WI38 (cell line): ENCODE measurements around the gene MCUB.

Source experiments
- H3K4me3 ChIP-seq: 2 replicates; pipeline ENCODE4 v1.5.1; 2011; ENCODE audit warnings: low read depth, mild to moderate bottlenecking, control low read depth, low read length
- CTCF ChIP-seq: IDR thresholded peaks from 2 replicates; pipeline ENCODE4 v1.5.1; 2012; ENCODE audit warnings: low read depth, mild to moderate bottlenecking, control low read depth, low read length

The MCUB gene

DNA sequence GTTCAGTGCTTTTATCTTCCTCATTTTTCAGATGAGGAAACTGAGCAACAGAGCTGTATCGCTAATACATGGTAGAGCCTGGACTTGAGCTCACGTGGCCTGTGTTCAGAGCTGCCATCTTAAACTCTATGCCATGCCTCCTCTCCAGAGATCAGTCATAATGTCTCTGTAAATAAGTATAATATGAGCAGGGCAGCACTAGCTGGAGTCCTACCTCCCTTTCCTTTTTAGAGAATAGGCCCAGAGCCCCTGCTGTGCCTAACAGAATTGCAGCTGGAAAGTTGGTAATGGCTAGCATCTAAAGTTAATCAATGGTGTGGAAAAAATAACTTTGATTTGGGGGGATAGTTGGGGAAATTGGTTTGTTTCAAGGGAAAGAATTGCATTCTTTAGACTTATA lies 122.8 kb downstream of the MCUB start:
- TF ChIP-seq CTCF, result no peak
- no peak overlapping the region for H3K4me3 ChIP-seq

- TF ChIP-seq CTCF, result no peak
- H3K4me3 ChIP-seq, result no peak overlapping the region
These were observed 123.7 kb downstream of the MCUB start for GRCh38 chr4:109683621-109684253.

- no peak overlapping the region for H3K4me3 ChIP-seq
- no peak for TF ChIP-seq CTCF
These were observed 124.7 kb downstream of the MCUB start for GRCh38 chr4:109684727-109685126.

- no peak overlapping the region for H3K4me3 ChIP-seq
- TF ChIP-seq CTCF, result no peak
These were observed 130.8 kb downstream of the MCUB start for GRCh38 chr4:109690690-109691410.

DNA sequence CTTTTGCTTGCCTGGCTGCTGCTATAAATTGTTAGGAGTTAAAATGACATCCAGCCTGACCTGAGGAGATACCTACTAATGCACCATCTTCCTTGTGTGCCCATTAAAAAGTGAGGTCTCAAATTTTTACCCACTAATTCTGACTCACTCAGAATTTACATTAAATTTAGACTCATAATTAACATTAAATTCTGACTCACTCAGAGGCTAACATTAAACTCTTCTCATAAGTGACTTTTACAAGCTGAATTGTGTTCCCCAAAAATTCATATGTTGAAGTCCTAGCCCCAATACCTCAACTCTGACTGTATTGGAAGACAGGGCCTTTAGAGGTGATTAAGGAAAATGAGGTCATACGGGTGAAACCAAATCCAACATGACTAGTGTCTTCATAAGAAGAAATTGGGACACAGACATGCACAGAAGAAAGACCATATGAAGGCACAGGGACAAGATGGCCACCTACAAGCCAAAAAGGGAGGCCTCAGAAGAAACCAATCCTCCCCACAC lies 131.4 kb downstream of the MCUB start:
- no peak for TF ChIP-seq CTCF
- no peak overlapping the region for H3K4me3 ChIP-seq

DNA sequence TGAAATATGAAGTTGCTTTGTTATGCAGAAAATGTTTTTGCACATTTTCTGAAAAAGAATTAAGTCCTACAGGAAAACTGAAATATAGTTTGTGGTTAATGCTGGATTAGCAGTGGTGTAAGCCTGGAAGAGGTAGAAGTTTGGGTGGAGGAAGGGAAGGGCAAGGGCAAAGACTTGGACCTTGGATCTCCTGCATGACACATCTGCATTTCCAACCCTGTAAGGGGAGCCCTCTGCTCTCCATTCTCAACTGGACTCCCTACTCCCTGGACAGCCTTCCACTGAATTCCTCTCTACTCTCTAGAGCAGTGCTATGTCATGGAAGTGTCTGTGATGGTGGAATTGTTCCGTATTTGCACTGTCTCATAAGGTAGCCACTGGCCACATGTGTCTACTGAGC lies 138.6 kb downstream of the MCUB start:
- H3K4me3 ChIP-seq, result no peak overlapping the region
- TF ChIP-seq CTCF, result no peak

DNA sequence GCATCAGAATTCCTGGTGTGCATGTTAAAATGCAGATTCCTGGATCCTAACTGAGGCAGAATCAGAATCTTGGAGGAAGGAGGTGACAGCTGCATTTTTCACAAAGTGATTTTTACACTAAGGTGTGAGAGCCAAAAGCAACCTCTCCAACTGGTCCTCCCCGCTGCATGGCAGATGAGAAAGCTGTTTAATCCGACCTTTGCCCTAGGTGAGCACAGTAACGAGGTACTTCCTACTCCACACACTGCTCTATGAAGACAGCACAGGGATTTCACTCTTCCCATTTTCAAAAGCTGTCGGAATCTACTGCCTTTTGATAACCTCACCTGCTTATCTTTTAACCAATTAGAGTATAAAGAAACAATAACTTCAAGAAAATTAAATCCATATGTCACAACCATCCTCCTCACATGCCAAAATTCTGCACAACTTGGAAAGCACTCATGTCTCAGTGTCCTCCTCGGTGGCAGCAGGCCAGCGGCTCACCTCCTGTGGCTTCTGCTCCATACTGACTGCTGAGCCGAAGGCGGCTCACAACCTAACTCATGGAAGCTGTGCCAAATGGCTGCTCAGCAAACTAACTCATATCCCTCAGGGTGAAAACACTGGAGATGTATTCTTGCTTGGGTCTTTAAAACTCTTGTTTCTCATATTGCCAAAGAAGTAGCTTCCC lies 139.6 kb downstream of the MCUB start:
- no peak for TF ChIP-seq CTCF
- no peak overlapping the region for H3K4me3 ChIP-seq
